Prostate gland (tissue), 2 donors: Measurements from ENCODE around the gene CBFA2T2. TPM values are rescaled to one million over a fixed set of nuclear protein-coding genes. Genes with fewer than 3 reads are reported as not detected.

Experiments
- DNase-seq: peaks from one replicate; pipeline ENCODE4 v3.0.0-alpha.2; 2019; ENCODE audit warnings: low spot score
- H3K27ac ChIP-seq, 2 donors: fragments of 200-600 bp; sonication (generic); 2 replicates each; pipeline ENCODE4 v1.5.1; 2017 to 2019
- H3K27me3 ChIP-seq: fragments of 200-600 bp; sonication (generic); replicated peaks from 2 replicates; pipeline ENCODE4 v1.5.1; 2019; ENCODE audit not compliant: insufficient read depth
- H3K36me3 ChIP-seq, 2 donors: fragments of 200-600 bp; sonication (generic); 1 replicate in 1 of 2; 2 replicates in 1 of 2; pipeline versions ENCODE4 v1.5.1 to v1.8.1; 2017 to 2019
- H3K4me1 ChIP-seq: fragments of 200-600 bp; sonication (generic); replicated peaks from 2 replicates; pipeline ENCODE4 v1.5.1; 2019
- H3K4me3 ChIP-seq, 2 donors: fragments of 200-600 bp; sonication (generic); 2 replicates each; pipeline ENCODE4 v1.5.1; 2017 to 2019
- H3K9me3 ChIP-seq: fragments of 200-600 bp; sonication (generic); 2 replicates; pipeline ENCODE4 v1.5.1; 2017
- POLR2A ChIP-seq: fragments of 450-650 bp; IDR thresholded peaks from one replicate; pipeline ENCODE4 v1.6.1; 2016; ENCODE audit warnings: antibody characterized with exemption, mild to moderate bottlenecking
- POLR2AphosphoS5 ChIP-seq: sonication (generic); formaldehyde crosslinking; IDR thresholded peaks from one replicate; pipeline ENCODE4 v1.6.1; 2017; ENCODE audit warnings: antibody characterized with exemption
- WGBS: methylation state at CpG from one replicate; pipeline ENCODE4 v1.1.5; 2018; 5-methylcytosine and 5-hydroxymethylcytosine counted together
- intact Hi-C: fragments of 100-400 bp; cut with DNase I; formaldehyde crosslinking; loops from one replicate; pipeline ENCODE4 v1.14.2; 2022
- total RNA-seq, 2 donors: library from RNA; depleted of rRNA; stranded (reverse); fragments of >200 nt; gene quantifications; one replicate each; pipeline ENCODE4 v1.1.0, GENCODE V29; 2016
- TF ChIP-seq, protein P1 (sequence below), 4 experiments: fragments of 200-600 bp in 2 of 4; fragments of 450-650 bp in 2 of 4; sonication (generic) in 2 of 4; IDR thresholded peaks; 1 replicate in 3 of 4; 2 replicates in 1 of 4; pipeline ENCODE4 v1.5.1; 2016 to 2019; ENCODE audit warnings: antibody characterized with exemption in 4 of 4, mild to moderate bottlenecking in 2 of 4, moderate library complexity in 2 of 4

CBFA2T2 gene
- total RNA-seq, 2 donors from 2014 or later: 40.3 to 54.6 TPM

GRCh38 chr20:33687993-33688937 lies 198.4 kb downstream of the CBFA2T2 start:
- H3K4me1 ChIP-seq: no peaks in the 10 kb centered on the region
- intact Hi-C loops: no loop called here
- DNase-seq: no peak
- TF ChIP-seq POLR2A: no peak
- no peak for TF ChIP-seq POLR2AphosphoS5
- TF ChIP-seq, protein P1, sequence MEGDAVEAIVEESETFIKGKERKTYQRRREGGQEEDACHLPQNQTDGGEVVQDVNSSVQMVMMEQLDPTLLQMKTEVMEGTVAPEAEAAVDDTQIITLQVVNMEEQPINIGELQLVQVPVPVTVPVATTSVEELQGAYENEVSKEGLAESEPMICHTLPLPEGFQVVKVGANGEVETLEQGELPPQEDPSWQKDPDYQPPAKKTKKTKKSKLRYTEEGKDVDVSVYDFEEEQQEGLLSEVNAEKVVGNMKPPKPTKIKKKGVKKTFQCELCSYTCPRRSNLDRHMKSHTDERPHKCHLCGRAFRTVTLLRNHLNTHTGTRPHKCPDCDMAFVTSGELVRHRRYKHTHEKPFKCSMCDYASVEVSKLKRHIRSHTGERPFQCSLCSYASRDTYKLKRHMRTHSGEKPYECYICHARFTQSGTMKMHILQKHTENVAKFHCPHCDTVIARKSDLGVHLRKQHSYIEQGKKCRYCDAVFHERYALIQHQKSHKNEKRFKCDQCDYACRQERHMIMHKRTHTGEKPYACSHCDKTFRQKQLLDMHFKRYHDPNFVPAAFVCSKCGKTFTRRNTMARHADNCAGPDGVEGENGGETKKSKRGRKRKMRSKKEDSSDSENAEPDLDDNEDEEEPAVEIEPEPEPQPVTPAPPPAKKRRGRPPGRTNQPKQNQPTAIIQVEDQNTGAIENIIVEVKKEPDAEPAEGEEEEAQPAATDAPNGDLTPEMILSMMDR (IDR thresholded peaks at IDR 0.05): no peak
- H3K36me3 ChIP-seq: no peaks in the 10 kb centered on the region
- H3K9me3 ChIP-seq: no peaks in the 10 kb centered on the region
- H3K27ac ChIP-seq: no peak overlapping the region
- H3K4me3 ChIP-seq: no peak overlapping the region
- H3K27me3 ChIP-seq: no peaks in the 10 kb centered on the region
- WGBS: 84% methylated on average over 3 of the region's 3 CpGs

- H3K36me3 ChIP-seq: no peaks in the 10 kb centered on the region
- no peak overlapping the region for H3K4me3 ChIP-seq
- DNase-seq: no peak
- H3K4me1 ChIP-seq: no peaks in the 10 kb centered on the region
- 81% methylated on average over 3 of the region's 3 CpGs for WGBS
- no peaks in the 10 kb centered on the region for H3K27me3 ChIP-seq
- no peaks in the 10 kb centered on the region for H3K9me3 ChIP-seq
- intact Hi-C loops: no loop called here
- TF ChIP-seq POLR2A: no peak
- H3K27ac ChIP-seq: no peak overlapping the region
Measured at GRCh38 chr20:33688938-33689424, 199.1 kb downstream of the CBFA2T2 start.

GRCh38 chr20:33689493-33689892 lies 199.6 kb downstream of the CBFA2T2 start:
- H3K36me3 ChIP-seq: no peaks in the 10 kb centered on the region
- 100% methylated on average over 1 of the region's 1 CpG for WGBS
- H3K27me3 ChIP-seq: no peaks in the 10 kb centered on the region
- H3K4me3 ChIP-seq: no peak overlapping the region
- no peak overlapping the region for H3K27ac ChIP-seq
- H3K4me1 ChIP-seq: no peaks in the 10 kb centered on the region
- no peak for DNase-seq
- no peaks in the 10 kb centered on the region for H3K9me3 ChIP-seq
- TF ChIP-seq, protein P1 (IDR thresholded peaks at IDR 0.05): no peak
- intact Hi-C loops: no loop called here

DNA sequence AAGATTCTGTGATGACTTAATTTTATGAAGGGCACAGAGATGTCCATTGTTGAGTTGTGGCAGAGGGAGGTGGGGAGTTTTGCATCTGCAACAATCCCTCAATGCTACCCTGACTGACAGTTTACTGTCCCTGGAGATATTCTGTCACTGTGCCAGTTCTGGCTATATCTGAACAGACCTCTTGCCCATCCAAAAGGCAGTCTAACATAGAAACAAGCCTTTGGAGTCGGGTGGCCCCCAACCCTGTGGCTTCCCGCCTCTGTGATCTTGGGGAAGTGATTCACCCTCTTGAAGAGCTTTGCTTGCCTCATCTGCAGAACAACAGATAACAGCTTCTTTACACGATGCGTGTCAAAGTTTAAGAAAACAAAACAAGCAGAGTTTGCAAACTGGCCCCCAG lies 200.1 kb downstream of the CBFA2T2 start:
- no peak for DNase-seq
- 52% methylated on average over 4 of the region's 4 CpGs for WGBS
- intact Hi-C loops: no loop called here
- H3K9me3 ChIP-seq: no peaks in the 10 kb centered on the region
- no peaks in the 10 kb centered on the region for H3K36me3 ChIP-seq
- no peak overlapping the region for H3K27ac ChIP-seq
- H3K4me3 ChIP-seq: no peak overlapping the region
- TF ChIP-seq, protein P1 (IDR thresholded peaks at IDR 0.05): no peak
- TF ChIP-seq POLR2AphosphoS5 (no peak), POLR2A (no peak)
- no peaks in the 10 kb centered on the region for H3K27me3 ChIP-seq
- H3K4me1 ChIP-seq: no peaks in the 10 kb centered on the region

- no peak for TF ChIP-seq POLR2AphosphoS5
- no peak for DNase-seq
- no peaks in the 10 kb centered on the region for H3K36me3 ChIP-seq
- H3K27ac ChIP-seq: no peak overlapping the region
- H3K4me1 ChIP-seq: no peaks in the 10 kb centered on the region
- H3K4me3 ChIP-seq: no peak overlapping the region
- no peaks in the 10 kb centered on the region for H3K27me3 ChIP-seq
- WGBS: 85% methylated on average over 5 of the region's 5 CpGs
- intact Hi-C loops: no loop called here
- no peaks in the 10 kb centered on the region for H3K9me3 ChIP-seq
Measured at GRCh38 chr20:33693289-33693688, 203.4 kb downstream of the CBFA2T2 start.
